HG02571 (cell line): ENCODE results near the gene SLC35B3.
A peak's percentile ranks its signal among the peaks of the same experiment; 100 is the strongest.
"Not testable (repeated sequence)": the region's sequence is repeated elsewhere in the genome, so short reads cannot be mapped to it uniquely, and the experiment has no call there.

ENCODE experiments used
- ATAC-seq: cut with Tn5 transposase; IDR thresholded peaks from one replicate; pipeline ENCODE4 v1.9.1; 2021; ENCODE audit warnings: mild to moderate bottlenecking, moderate library complexity; ENCODE audit not compliant: unreplicated experiment

Gene SLC35B3

DNA sequence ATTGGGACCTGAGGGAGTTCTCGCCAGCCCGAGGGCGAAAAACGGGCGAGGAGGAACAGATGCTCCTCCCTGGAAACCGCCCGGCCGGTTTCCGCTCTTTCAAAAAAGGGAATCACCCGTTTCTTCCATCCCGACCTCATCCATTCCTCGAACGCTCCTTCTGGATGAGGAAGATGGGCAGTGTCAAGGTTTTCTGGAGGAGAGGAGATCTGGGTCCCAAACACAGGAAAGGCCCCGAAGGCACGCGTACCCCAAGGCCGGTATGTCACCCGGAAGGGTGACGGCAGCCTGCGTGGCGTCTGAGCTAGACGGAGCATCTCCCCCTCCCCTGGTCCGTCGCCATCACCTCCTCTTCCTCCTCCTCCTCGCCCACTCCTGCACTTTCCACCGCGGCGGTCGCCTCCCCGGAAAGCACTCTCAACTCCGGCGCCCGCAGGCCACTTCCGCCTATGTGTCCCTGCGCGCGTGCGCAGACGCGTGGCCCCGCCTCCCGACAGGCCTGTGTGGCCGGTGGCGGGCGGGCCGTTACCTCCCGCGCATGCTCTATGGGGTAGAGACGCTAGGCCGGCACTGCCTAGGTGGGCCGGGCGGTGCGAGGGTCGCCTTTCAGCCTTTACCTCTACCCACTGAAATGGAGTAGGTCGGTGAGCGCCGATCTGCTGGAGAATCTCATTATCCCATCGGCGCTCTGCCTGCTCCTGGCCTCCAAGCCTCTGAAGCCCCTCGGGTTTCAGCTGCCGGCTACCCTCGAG, at the start of gene SLC35B3:
Gene SLC35B3 (minus strand): TSS at position 453 of the 752 bp plus-strand sequence.
- ATAC-seq, result peak; percentile 95

DNA sequence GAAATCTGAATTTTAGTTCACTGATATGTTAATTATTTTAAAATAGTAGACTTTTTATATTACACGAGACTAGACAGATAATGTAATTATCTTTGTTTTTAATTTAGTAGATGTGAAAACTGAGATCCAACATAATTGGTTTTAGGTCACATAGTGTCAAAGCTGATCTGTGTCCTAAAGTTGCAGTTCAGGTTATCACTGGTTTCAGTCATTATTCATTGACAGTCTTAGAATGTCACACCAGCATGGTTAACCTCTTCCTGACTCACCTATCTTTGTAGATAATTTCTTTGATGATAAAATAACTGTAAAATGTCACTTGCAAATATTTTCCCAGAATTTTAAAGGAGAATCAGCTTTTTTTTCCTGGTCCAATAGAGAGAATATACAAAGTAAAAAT, 48.3 kb upstream of the SLC35B3 start:
- ATAC-seq, result no peak

DNA sequence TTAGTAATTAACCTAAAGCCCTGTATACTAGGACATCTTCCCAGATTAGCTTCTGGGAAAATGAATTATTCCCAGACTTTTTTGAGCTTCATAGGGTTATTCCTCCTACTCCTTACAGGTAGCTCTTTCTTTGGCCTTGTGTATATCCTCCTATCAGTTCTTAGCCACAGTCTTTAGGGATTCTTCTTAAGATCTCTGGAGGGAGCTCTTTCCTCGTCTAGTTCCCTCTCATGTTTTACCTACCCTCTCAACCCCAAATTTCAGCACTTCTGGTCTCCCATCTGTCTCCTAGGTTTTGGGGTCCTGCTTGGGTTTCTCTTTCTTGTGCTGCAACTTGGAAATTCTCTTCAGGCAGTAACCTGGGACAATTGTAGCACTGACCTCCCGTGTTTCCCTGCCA, 46.4 kb upstream of the SLC35B3 start:
- ATAC-seq, result no peak

DNA sequence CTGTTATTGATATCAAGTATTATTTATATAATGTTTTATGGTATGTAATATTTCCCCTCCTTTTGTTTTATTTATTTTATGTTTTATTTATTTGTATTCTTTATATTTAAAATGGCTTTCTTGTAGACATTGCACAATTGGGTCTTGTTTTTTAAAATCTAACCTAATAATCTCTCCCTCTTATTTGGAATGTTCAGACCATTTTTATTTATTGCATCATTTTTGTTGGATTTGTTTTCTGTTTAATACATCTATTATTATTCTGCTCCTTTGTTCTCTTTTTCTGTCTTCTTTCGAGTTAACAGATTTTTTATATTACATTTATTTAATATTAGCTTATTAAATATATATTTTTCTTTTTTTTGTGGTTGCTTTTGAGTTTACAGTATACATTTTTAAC, 43.1 kb upstream of the SLC35B3 start:
- no peak for ATAC-seq

DNA sequence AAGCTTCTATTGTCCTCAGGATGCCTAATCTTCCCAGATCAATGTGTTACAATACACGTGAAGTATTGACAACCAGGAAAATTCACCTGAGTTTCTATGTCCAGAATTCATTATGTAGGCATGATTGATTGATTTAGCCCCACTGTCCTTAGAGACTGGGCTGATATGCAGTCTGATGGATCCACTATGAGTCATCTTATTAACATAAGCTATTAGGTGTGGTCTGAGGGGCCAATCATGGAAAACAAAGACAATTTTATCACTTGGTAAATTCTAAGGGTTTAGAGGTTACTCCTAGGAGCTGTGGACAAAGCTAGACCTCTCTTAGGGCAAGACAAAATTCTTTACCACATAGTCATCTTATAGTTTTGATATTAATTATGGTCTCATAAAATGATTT, 41.3 kb upstream of the SLC35B3 start:
- no peak for ATAC-seq

DNA sequence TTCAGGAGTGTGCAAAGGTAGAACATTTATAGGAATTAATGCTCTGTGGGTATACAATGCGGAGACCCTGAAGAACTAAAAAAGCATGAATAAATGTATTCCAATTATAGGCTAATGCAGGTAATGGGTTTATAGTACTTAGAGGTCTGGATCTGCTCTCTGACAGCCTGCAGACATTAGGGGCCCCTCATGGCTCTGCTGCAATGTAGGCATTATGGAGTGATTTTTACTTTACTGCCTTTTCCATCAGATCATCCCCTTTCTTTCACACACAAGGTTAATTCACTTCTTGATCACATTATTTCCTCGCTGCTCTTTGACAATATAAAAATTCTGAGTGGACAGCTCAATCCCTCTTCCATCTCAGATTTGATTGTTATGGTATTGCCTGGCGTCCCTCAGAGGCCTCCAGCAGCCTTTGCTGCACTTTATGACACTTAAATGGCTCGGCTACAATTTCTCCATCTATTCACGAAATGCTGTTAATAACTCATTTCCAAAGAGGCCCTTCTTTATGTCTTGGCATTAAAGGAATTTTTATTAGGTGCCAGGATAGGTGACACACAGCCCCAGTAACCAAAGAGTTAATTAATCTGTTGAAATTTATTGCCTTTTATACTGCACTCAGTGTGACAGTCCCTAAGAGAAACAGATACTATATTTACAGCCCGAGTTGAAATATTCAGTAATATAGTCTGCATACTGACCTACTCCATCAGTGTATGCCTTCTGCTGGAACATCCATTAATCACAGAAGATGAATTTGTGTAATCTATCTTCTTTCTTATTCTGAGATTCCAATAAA, 33.4 kb upstream of the SLC35B3 start:
- no peak for ATAC-seq

DNA sequence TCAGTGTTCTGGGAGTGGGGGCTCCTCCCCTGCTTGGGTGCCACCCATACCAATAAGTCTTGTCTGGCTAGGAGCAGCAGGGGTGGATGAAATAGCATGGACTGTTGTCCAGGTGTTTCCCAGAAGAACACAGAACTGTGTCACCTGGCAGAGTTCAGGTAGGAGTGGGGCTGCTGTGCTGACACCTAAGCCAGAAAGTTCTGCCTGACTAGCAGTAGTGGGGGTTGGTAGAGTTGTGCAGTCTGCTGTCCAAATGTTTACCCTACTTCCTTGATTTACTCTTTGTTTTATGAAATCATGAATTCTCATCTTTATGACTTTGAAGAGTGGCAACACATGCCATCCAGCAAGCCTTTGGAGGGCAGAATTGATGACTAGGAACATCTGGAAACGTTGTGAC, 27.3 kb upstream of the SLC35B3 start:
- ATAC-seq, result no peak

DNA sequence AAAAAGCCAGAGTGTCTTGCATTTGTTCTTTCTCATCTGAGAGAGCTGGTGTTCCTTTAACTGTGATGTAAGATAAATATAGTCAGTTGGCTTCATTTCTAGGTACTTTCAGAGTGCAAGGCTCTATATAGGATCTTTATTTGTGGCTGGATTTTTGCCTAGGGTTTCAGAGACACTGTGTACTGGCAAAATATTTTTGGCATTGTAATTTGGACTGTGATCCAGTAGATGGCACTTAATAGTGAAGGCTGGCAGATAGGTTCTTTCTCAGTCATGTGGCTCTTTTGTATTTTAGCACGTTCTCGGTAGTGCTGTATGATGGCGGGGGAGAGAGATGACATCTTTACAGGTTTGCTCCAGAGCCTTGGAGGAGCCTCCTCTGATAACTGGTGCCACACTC, 26.8 kb upstream of the SLC35B3 start:
- ATAC-seq, result no peak

DNA sequence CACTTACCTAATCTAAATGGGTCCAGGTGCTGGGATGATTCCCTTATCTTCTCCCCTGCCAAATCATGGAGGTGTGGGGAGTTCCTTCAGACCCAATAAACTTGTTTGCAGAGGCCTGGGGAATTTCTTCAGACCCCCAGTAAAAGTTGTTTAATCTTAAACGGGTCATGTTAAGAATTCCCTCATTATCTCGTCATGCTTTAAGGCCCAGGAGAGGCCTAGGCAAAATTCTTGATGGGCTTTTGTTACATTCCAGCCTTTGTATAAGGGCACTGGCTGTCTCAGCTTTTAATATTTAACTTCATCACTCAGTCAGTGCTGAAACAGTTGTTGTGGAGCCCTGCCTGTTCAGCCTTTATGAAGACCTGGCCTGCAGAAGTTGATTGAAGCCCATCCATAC, 11.0 kb upstream of the SLC35B3 start:
- no peak for ATAC-seq

DNA sequence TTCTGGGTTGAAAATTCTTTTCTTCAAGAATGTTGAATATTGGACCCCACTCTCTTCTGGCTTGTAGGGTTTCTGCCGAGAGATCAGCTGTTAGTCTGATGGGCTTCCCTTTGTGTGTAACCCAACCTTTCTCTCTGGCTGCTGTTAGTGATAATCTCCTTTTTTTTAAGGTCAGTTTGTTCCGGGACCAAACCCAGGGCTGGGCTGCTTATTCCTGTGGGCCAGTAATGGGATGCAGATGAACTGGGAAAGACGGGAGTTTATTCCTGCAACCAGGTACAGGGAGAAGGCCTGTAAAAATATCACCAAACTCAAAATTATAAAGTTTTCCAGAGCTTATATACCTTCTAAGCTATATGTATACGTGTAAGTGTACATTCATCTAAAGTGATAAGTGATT, 10.6 kb upstream of the SLC35B3 start:
- ATAC-seq, result not testable (repeated sequence)

DNA sequence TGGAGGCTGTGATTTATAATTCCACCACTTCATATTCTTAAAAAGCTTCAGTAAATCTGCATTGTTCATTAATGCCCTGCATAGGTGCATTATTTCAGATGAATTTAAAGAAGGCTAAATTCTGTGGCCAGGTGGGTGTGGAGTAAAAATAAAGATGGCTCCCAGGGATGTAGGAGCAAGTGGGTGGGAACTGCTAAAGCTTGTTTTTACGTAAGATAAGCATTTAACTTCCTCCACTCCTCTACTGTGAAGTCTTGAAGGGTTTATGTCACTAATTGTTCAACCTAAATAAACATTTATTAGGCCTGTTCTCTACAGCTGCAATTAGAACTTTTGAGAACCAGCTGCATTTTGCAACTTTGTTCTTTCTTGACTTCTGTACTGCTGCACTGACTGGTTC, 6.8 kb upstream of the SLC35B3 start:
- ATAC-seq, result no peak

DNA sequence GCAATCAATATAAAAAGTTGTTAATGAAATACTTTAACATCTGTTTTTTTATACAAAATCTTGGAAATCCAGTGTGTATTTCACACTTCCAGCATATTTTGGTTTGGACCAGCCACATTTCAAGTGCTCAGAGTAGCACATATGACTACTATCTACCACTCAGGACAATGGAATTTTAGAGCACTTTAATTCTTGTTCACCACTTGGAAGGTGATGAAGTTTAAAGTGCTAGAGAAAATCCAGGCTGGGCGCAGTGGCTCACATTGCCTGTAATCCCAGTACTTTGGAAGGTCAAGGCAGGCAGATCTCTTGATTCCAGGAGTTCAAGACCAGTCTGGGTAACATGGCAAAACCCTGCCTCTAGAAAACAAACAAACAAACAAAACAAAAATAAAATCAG, 6.1 kb upstream of the SLC35B3 start:
- ATAC-seq, result no peak

DNA sequence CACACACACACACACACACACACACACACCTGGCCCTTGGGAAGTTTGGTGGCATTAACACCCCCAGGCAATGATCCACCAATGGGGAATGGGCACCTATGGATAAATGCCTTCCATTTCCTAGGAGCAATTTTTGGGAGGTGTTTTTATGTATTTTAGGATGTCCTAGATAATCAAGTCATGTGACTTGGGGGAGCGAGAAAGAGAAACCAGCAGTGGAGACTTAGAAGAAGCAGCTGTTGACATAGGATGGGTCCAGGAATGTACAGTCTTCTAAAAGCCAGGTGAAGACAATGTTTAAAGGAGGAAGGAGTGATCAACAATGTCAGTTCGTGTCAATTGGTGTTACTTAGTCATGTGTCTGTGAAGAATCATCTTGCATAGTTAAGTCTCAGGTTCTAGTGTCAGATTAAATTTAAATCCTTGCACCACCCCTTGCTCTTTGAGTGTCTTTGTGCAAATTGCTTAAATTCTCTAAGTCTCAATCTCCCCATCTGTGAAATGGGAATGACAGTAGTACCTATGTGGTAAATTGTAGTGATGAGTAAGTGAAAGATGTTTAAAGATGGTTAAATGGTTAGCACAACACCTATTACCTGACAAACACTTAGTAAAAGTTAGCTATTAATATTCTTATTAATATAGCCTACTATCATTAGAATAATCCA, 4.4 kb upstream of the SLC35B3 start:
- no peak for ATAC-seq

DNA sequence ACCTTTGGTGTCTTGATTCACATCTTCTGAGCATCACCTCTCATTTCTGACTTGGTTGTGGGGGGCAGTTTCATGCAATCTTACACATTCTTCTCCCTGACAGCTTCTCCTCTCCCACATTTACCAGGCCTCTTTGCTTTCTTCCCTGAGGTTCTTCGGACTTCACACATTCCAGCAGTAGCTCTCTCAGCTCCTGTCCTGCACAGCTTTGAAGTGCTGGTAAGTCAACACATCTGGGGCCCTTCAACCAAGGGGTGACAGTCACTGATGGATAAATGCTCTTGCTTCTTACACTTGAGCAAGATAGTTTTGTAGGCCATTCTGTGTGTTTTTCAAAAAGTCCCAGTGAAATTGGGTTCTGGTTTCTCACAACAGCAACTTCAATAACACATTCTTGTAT, 2.5 kb upstream of the SLC35B3 start:
- ATAC-seq, result no peak

DNA sequence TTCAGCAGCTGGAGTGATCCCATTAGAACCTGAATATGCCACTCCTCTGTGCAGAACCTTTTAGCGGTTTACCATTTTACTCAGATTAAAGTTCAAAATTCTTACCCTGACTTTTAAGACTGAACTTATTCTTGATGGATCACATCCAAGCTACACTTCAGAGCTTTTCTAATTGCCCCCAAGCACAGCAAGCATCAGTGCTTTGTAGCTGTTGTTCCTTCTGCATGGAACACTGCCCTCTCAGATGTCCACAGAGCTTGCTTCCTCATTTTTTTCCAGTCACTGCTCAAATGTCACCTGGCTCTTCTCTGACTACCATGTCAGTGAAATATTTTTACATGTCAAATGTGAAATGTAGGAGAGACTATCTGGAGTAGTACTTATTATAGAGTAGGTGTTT, 1.6 kb upstream of the SLC35B3 start:
- ATAC-seq, result no peak

DNA sequence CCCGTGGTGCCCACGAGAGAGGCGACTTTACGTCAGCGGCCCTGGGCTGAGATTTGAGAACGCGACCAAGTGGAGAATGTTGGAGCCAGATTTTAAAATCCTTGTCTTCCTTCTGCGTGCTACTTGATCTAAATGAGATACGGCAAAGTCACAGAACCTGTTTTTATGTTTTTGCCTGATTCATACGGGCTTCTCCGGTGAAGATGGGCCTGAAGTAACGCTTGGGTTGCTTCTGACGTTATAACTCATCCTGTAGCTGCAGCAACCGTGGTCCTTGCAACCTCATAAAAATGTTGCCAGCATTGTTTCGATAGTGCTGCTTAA, 462 bp upstream of the SLC35B3 start:
- ATAC-seq, result no peak

DNA sequence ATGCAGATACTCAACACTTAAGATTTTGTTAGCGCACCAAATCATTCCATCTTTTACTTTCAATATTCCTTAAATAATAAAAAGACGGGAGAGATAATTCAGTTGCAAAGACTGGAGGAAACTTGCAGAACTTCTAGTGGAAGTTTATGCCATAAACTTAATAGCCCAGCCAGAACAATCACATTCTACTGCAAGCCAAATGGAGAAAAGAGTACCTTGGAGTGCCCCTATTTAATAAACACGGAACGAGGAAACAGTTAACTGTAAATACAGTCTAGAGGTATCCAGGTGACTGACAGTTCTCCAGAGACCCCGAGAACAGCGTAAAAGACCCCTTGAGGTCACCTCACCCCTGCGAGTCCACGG, 635 bp downstream of the SLC35B3 start:
- ATAC-seq, result peak; percentile 28

DNA sequence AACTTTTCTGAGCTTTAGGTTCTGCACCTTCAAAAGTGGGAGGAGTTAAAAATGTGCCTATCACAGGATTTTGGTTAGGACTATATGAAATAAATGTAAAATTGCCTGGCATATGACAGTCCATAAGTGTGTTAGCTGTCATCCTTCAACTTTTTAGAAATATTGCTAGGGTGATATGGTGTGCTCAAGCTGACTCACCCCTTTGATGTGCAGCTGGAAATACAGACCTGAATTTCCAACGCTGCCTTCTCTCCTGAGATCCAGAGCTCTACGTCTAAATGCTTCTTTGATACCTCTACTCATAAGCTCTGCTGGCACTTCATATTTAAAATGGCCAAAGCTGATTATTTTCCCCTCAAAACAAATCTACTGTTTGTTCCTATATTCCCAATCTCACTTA, 2.7 kb downstream of the SLC35B3 start:
- ATAC-seq, result no peak

DNA sequence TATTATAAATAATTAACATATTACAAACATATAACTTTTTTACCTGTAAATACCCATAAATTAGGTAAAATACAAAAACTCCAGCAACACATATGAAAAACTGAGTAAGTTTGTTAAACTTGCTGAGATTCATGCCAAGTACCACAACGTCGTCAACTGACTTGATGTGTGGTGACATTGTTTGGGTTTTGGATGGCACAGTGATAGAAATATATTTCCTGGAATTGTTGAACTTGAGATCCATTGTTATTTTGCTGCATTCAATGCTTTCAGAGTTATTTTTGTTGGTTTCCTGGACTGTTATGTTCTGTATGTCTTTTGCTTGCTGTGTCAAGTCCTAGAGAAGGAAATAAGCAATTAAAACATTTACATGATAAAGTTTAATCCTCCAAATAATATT, 5.5 kb downstream of the SLC35B3 start:
- ATAC-seq, result no peak

DNA sequence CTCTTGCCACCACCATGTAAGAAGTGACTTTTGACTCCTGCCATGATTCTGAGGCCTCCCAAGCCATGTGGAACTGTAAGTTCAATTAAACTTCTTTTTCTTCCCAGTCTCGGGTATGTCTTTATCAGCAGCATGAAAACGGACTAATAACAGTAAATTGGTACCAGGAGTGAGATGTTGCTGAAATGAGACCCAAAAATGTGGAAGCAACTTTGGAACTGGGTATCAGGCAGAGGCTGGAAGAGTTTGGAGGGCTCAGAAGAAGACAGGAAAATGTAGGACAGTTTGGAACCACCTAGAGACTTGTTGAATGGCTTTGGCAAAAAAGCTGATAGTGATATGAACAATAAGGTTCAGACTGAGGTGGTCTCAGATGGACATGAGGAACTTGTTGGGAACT, 8.8 kb downstream of the SLC35B3 start:
- not testable (repeated sequence) for ATAC-seq

DNA sequence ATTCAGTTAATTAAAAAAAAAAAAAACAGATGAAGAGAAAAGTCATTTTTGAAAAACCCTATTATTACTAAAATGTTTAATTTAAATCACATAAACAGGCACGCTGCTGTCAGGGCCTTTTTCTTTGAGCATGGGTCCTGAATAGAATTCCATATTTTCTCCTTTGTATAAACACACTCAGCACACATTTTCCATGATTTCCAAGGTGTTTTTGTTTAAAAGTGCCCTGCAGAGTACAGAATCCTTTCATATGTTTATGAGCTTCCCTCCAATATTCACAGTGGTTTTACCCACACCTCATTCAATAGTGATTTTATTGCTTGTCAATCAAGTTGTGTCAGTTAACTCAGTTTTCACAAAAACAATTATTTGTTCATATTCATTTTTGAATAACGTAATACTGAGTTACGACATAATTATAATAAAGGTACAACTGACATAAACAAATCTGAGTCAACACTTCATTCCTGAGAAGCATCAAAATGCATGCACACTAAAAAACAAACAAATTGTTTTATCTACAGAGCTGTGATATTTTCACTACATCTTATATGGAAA, 15.2 kb downstream of the SLC35B3 start:
- no peak for ATAC-seq

DNA sequence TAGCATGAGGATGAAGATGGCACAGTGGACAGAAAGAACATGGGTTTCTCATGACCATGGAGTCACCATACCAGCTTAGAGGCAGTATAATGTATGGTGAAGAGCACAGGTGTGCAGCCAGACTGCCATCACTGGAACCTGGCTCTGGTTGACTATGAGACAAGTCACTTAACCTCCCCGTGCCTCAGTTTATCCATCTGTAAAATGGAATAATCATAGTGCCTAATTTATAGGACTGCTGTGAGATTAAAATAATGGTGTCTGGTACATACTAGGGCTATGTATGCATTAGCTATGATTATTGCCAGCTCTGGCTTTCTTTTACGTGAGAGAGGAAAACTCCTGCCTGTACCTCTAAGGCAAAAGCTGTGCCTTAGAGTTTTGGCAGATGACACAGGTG, 19.4 kb downstream of the SLC35B3 start:
- ATAC-seq, result no peak
